Esophagus muscularis mucosa (tissue), 3 donors: ENCODE measurements around the gene USP34.

Experiments
- EP300 ChIP-seq: sonication (generic); formaldehyde crosslinking; IDR thresholded peaks from one replicate; pipeline ENCODE4 v1.6.1; 2017; ENCODE audit warnings: antibody characterized with exemption
- TF ChIP-seq, protein P1 (sequence below), 3 experiments: fragments of 200-600 bp in 2 of 3; fragments of 450-650 bp in 1 of 3; sonication (generic) in 2 of 3; IDR thresholded peaks; one replicate each; pipeline ENCODE4 v1.5.1; 2017 to 2019; ENCODE audit warnings: antibody characterized with exemption in 3 of 3, mild to moderate bottlenecking in 2 of 3, moderate library complexity in 1 of 3

DNA sequence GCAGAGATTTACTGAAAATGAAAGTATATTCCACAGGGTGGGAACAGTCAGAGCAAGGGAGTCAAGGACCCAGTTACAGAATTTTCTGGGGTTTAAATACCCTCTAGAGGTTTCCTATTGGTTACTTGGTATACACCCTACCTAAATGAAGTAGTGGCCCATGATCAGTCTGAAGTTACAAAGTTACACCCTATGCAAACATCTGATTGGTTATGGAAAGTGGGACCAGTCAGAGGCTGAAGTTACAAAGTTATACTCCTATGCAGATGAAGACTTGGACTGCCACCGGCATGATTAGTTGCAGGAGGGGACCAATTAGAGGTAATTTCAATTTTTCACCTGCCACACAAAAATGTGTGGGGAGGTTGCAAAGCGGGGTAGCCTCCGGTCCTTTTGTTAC lies 56.2 kb downstream of the USP34 start:
- TF ChIP-seq, protein P1, sequence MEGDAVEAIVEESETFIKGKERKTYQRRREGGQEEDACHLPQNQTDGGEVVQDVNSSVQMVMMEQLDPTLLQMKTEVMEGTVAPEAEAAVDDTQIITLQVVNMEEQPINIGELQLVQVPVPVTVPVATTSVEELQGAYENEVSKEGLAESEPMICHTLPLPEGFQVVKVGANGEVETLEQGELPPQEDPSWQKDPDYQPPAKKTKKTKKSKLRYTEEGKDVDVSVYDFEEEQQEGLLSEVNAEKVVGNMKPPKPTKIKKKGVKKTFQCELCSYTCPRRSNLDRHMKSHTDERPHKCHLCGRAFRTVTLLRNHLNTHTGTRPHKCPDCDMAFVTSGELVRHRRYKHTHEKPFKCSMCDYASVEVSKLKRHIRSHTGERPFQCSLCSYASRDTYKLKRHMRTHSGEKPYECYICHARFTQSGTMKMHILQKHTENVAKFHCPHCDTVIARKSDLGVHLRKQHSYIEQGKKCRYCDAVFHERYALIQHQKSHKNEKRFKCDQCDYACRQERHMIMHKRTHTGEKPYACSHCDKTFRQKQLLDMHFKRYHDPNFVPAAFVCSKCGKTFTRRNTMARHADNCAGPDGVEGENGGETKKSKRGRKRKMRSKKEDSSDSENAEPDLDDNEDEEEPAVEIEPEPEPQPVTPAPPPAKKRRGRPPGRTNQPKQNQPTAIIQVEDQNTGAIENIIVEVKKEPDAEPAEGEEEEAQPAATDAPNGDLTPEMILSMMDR (IDR thresholded peaks at IDR 0.05): no peak
- no peak for TF ChIP-seq EP300
